Renal cortex interstitium (tissue), 15 donors: ENCODE results near the gene PTPRH. TPM values are rescaled to one million over a fixed set of nuclear protein-coding genes. Genes with fewer than 3 reads are reported as not detected.

Experiments
- DNase-seq, 11 donors: peaks; one replicate each; pipeline ENCODE4 v3.0.0-alpha.2; 2013; ENCODE audit warnings: low read depth in 9 of 11, low spot score in 4 of 11; ENCODE audit errors: extremely low read depth in 1 of 11
- long read RNA-seq, 16 experiments: transcript quantifications; one replicate each; lab custom pipeline, GENCODE V29; 2026
- polyA plus RNA-seq, 3 donors: library from polyadenylated mRNA; unstranded; fragments of 120-200 nt; gene quantifications; one replicate each; pipeline ENCODE4 v1.2.1, GENCODE V29; 2013; ENCODE audit not compliant: insufficient read length in 3 of 3

PTPRH gene, protein sequence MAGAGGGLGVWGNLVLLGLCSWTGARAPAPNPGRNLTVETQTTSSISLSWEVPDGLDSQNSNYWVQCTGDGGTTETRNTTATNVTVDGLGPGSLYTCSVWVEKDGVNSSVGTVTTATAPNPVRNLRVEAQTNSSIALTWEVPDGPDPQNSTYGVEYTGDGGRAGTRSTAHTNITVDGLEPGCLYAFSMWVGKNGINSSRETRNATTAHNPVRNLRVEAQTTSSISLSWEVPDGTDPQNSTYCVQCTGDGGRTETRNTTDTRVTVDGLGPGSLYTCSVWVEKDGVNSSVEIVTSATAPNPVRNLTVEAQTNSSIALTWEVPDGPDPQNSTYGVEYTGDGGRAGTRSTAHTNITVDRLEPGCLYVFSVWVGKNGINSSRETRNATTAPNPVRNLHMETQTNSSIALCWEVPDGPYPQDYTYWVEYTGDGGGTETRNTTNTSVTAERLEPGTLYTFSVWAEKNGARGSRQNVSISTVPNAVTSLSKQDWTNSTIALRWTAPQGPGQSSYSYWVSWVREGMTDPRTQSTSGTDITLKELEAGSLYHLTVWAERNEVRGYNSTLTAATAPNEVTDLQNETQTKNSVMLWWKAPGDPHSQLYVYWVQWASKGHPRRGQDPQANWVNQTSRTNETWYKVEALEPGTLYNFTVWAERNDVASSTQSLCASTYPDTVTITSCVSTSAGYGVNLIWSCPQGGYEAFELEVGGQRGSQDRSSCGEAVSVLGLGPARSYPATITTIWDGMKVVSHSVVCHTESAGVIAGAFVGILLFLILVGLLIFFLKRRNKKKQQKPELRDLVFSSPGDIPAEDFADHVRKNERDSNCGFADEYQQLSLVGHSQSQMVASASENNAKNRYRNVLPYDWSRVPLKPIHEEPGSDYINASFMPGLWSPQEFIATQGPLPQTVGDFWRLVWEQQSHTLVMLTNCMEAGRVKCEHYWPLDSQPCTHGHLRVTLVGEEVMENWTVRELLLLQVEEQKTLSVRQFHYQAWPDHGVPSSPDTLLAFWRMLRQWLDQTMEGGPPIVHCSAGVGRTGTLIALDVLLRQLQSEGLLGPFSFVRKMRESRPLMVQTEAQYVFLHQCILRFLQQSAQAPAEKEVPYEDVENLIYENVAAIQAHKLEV
- under 1 TPM; 0.09 to 0.16 (median 0.12) TPM for polyA plus RNA-seq
- long read RNA-seq, donor 1, result 0 reads
- long read RNA-seq, donor 2, result 0 reads
- long read RNA-seq, donor 3, result 0 reads
- long read RNA-seq, donor 4, result 0 reads
- long read RNA-seq, donor 5, result 0 reads
- long read RNA-seq, donor 6, result 0 reads
- long read RNA-seq, donor 7, result 0 reads
- long read RNA-seq, donor 8, result 0 reads
- long read RNA-seq, donor 9, result 0 reads
- long read RNA-seq, donor 10, result 0 reads
- long read RNA-seq, donor 11, result 0 reads
- long read RNA-seq, donor 12, result 0 reads
- long read RNA-seq, donor 13, result 0 reads
- long read RNA-seq, donor 14, result 0 reads
- long read RNA-seq, donor 15, result 0 reads
- long read RNA-seq, donor 16, result 0 reads

DNA sequence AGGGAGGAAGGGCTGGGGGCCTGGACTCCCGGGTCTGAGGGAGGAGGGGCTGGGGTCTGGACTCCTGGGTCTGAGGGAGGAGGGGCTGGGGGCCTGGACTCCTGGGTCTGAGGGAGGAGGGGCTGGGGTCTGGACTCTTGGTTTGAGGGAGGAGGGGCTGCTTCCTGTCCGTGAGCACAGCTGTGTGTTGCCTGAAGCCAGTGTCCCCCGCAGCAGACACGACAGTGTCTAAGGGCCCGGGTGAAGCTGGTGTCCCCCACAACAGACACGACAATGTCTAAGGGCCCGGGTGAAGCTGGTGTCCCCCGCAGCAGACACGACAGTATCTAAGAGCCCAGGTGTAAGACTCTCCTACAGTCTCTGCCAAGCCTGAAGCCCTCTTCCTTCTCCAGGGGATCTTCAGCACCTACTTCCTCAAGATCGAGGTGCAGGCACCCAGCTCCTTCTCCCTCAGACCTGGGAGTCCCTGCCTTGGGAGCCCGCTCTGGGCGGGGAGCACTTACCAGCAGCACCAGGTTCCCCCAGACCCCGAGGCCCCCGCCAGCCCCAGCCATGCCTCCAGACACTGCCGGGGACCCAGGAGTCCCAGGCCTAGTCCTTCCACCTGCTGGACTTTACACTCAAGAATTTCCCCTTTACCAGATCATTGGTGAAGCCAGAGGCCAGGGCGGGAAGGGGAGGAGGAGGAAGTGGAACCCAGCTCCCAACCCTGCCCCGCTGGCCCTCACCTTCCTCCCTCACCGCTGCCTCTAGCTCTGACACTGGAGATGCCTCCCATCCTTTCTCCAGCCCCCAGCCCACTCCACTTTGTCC, at the start of gene PTPRH:
Gene PTPRH (minus strand): TSS at position 622 of the 813 bp plus-strand sequence. CDS start 68 bp downstream, at position 554.
- DNase-seq, result no peak

DNA sequence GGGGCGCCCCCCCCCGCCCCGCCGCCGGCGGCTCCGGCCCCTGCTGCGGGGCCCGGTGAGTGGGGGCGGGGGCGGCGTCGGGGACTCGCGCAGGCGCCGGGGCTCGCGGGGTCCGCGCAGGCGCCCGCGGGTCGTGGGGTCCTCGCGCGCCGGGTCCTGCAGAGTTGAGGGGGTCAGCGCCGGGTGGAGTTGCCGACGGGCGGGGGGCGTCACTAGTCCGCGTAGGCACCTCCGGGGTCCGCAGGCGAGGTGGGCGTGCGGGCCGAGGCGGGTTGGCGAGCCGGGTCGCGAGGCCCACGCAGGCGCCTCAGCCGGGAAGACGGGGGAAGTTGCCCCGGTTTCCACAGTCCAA, 49.2 kb upstream of the PTPRH start:
- DNase-seq, result peak in 1 of 11 donors; percentile 14

DNA sequence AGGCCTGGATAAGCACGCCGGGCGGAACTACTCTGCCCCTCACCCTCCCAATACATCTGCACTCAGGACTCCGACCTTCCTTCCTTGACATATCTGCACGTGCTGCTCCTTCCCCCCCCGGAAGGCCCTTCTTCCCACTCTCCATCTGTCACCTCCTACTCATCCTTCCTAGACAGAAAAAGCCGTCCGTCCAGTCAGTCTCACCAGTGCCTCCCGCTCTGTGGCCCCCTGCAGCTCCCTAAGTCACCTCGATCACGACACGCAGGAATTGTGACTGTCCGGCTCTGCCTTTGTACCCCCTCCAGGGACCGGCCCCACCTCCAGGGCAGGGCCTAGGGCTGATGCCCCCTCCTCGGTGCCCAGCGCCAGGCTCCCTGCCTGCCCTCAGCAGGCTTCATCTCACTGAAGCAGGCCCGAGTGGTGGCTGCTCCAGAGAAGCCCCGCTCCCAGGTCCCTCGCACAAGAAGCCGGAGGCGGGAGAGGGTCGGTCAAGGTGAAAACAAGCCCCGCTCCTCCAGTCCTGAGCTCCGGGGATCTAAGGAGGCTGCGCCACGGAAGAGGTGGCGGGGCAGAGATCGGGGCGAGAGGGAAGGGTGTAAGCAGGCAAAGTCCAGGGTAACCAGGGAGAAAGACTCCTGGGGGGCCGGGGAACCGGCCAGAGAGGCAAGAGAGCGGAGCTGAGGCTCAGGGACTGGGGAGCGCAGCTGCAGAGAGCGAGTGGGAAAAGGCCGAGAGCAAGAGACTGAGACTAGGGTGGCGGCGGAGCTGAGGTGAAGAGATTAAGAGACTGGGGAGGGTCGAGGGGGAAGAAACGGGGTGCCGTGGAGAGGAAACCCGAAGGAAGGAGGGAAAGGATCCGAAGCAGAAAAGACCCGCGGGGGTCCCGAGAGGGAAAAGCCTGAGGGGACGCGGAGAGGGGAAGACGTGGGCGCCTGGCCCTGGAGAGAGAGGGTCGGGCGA, 48.4 kb upstream of the PTPRH start:
- DNase-seq, result no peak

DNA sequence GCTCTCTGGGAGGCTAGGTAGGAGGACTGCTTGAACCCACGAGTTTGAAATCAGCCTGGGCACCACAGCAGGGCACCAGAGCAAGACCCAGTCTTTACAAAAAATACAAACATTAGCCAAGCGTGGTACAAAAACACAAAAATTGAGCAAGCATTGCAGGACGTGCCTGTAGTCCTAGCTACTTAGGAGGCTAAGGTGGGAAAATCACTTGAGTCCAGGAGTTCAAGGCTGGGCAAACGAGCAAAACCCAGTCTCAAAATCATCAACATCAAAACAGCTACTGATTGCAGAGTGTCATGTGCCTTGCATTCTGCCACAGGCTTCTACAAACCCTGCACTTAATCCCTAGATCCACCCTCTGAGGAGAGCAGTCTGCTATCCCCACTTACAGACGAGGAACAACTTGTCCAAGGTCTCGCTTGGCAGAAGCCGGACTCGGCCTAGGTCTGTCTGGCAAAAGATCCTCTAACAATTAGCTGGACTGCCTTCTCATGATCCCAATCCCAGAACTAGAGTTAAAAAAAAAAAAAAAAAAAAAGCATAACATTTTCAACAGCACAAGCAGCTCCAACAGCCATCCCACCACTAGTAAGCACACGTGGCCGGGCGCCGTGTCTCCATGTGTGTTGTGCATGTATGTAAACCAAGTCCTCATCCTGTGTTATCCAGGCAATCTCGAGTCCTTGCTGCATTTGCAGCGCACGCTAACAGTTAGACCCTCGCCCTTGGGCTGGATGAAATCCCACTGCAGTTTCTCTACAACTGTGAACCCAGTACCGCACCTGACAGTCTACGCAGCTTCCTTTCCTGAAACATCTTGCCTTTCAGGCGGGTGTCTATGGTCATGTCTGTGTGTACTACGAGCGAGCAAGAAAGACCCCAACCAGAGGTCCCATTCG, 47.5 kb upstream of the PTPRH start:
- DNase-seq, result no peak

DNA sequence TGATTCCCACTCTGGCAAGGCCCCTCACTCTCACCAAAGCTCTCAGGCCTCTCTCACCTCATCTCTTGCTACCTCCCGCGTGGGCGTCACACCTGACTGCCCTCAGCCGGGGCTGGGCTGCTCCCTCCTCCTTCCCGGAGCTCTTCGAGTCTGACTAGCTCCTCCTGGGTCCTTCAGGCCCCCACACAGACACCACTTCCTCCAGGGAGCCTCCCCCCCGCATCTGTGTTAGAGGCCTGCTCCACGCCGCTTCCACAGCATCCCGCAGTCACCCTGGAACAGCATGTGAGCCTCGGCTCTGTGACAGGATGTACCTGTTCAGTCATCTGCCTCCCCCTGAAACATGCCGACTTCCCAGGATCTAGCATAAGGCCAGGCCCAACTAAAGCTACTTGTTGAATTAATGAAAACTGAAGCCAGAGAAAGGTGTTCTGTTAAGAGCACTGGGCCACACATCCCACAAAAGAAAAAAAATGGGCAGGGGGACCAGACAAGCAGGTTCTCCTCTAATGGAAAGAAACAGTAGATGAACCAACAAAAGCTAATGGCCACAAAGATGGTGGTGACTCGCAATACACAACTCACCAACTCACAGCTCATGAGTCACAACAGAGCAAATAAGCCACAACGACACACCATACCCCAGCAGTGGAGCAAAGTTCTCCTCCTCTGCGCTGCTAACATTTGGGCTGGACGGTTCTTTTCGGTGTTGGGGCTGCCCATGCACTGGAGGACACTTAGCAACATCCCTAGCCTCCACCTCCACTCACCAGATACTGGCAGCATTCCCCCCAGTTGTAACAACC, 46.5 kb upstream of the PTPRH start:
- no peak for DNase-seq

DNA sequence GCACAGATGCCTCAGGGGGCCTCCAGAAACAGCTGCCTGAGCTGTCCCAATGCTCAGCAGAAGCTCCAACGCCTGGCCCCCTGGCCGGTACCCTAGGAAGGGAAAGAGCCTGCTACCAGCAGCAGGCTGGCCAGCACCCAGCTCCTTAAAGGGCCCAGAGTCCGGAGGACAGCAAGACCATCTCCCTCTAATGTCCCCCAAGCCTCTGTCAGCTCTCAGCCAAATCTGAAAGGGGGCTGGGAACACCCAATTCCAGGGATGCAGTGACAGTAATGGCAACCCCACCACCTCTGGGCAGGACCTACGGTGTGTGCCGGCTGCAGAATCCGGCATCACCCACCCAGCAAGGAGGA, 45.3 kb upstream of the PTPRH start:
- no peak for DNase-seq

DNA sequence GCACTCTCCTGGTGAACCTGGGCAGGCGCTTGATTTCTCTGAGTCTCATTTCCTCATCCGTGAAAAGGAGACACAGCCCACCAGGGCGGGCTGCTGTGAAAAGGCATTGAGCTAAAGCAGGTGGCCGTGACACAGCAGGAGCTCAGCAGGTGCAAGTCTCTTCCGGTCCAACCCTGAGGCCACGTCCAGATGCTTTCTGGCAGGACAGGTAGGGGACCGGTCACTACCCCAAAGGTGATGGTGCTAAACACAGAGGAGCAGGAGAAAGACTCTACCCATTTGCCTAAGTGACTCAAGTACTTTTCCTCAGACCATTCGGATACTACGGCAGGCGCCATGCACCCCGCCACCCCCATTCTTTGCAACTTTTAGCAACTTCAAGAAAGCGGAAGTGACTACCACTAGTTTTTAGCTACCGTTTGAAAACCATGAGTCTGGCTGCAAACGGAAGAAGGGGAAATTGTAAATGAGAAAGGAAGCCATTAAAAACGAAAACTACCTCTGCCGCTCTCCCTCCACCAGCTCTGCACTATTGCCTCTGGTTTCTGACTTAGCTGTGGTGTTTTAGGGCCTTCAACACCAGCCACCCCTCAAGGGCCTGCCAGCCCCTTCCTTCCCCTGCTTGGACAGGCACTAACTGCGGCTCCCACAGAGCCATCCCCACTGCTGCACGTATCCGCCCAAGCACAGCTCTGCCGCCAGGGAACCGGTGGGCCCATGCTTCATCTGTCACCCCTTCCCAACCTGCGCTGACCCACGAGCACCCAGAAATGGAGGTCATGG, 44.7 kb upstream of the PTPRH start:
- DNase-seq, result no peak

DNA sequence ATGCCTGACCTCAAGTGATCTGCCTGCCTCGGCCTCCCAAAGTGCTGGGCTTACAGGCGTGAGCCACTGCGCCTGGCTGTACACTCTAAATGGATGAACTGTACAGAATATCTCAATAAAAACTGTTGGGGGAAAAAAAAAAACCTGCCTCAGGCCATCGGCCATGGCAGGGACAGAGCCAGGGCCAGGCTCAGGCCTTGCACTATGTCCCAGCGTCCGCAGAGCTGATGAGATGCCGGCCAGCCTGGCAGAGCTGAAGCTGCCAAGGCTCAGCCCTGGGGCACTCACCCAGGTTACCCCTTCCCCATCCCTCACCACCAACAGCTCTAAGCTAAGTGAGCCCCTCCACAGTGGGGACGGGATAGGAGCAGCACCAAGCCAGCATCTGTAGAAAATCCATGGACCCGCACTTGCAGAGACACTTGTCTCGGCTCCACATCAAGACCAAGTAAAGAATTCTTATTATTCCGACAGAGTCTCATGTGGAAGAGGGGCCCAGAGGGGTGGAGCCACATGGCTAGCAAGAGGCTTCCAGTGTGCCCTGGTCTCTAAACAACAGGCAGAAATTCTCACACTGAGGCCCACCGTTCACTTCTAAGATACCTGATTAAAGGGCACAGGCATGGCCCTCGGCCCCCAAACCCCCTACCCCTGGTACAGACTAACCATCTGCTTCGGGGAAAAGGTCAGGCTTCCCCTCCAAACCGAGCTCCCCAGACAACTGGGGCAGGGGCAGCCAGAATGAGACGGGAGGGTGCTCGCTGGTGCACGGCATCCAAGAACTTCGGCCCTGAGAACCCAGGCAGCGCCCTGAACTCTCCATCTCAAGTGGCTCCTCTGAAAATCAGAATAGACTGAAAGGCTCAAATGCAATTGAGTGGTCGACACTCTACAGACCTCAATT, 43.7 kb upstream of the PTPRH start:
- no peak for DNase-seq

DNA sequence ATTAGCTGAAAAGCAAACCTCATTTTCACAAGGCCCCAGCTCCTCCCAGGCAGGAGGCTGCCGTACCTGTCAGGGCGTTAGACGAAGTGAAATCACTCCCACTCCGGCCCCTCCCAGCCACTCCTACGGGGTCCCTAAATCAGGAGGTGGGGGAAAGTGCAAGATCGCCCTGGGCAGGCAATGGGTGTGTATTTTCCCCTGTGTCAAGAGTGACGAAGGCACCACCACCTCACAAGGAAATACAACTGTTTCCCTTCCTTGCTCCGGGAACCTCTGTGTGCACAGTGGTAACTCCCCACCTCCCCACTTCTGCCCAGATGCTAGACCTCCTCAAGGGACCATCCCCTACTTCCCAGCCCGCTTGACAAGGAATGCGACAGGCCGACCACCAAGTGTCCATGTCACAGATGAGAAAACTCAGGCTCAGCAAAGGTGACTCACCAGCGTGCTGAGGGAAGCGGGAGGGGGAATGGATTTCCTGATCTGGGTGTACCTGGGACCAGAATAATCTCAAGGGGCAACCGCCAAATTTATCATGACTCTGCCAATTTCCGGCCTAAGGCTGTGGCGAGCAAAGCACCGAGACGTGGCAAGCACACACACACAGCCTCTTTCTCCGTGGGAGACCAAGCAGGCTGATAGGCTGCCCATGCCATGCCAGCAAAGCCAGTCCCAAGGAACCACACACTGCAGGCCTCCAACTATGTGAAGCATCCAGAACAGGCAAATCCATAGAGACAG, 42.2 kb upstream of the PTPRH start:
- no peak for DNase-seq

DNA sequence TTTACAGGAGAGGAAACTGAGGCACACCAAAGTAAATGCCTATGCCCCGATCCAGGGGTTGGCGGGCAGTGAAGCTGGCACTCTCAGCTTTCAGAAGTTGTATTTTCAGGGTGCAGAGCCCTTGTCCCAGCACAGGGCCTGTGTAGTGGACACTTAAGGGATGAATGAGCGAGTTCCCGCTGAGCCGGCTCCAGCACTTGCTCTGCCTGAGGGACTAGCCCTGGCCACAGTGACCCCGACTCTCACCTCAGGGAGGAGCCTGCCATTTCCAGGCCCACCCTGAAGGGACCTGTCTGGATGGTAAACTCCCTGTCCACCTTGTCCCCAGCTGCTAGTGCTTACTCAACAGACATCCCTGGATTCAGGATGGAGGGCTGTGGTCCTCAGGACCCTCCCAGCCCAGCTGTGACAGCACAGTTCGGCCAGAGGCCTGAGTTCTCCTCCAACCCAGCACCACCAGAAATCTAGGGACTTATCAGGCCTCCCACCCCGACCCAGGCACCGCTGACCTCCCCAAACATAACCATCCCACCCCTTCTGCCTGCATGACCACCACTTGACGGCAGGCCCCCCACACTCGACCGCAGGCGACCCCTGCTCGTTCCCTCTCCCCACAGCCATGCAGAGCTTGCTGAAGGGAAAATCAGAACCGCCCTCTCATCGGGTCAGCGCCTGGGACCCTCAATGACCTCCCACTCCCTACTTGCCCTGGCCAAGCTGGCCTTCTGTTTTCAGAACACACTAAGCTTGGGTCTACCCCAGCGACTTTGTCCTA, 41.1 kb upstream of the PTPRH start:
- DNase-seq, result no peak

DNA sequence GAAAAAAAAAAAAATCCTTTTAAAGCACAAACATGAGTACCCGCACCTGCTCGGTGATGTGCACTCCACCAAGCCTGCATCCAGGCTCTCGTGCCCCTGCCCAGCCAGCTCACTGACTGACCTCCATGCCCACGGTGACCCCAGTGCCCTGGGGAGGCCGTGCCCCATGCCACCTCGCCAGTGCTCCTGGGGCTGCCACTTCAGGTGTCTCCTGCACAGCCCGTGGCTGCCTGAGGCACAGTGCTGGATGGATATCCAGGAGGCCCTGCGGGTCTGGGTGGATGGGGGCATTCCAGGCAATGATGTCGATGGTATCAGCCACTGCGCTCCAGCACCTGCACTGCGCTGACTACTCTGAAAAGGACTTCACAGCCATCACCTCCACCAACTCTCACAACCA, 40.5 kb upstream of the PTPRH start:
- no peak for DNase-seq

DNA sequence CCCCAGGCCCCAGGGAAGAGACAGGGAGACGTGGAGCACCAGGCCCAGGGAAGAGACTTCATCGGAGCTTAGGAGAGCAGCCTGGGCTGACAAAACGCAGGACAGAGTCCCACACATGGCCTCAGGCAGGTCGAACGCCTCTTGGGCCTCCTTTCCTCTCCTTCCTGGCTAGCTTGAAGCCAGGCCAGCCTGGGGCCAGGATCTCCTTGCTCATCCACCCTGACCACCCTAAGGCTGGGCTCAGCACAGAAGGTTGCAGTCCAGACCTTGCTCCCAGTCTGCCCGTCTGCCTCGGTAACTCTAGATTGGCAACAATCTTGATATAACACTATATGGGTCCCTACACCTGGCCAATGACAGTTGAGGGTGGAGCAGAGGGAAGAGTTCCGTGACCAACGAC, 39.4 kb upstream of the PTPRH start:
- DNase-seq, result no peak
